HUES48 (cell line): ENCODE measurements around the gene GHR.
A peak's percentile ranks its signal among the peaks of the same experiment; 100 is the strongest.

Experiments
- H3K27ac ChIP-seq: one replicate; pipeline ENCODE4 v1.7.0; 2013; ENCODE audit warnings: low read depth, low read length, inconsistent platforms
- H3K27me3 ChIP-seq: 2 replicates; pipeline ENCODE4 v1.6.1; 2013; ENCODE audit warnings: mild to moderate bottlenecking, low read length; ENCODE audit not compliant: control insufficient read depth, insufficient read depth
- H3K36me3 ChIP-seq: 2 replicates; pipeline ENCODE4 v1.6.1; 2013; ENCODE audit warnings: low read length; ENCODE audit not compliant: control insufficient read depth, insufficient read depth
- H3K4me1 ChIP-seq: 2 replicates; pipeline ENCODE4 v1.6.1; 2013; ENCODE audit warnings: mild to moderate bottlenecking, low read length; ENCODE audit not compliant: control insufficient read depth, insufficient read depth
- H3K4me3 ChIP-seq: 2 replicates; pipeline ENCODE4 v1.5.1; 2013; ENCODE audit warnings: mild to moderate bottlenecking, low read depth, low read length
- H3K9ac ChIP-seq: 2 replicates; pipeline ENCODE4 v1.6.1; 2013; ENCODE audit warnings: mild to moderate bottlenecking, low read depth, low read length, moderate library complexity
- H3K9me3 ChIP-seq: 2 replicates; pipeline ENCODE4 v1.6.1; 2013; ENCODE audit warnings: low read length; ENCODE audit not compliant: control insufficient read depth, insufficient read depth

GHR gene

GRCh38 chr5:42496397-42497156 is 73.3 kb downstream of the GHR start:
- peak overlapping the region; percentile 32 for H3K27ac ChIP-seq
- H3K9me3 ChIP-seq, result no peaks in the 10 kb centered on the region
- no peak overlapping the region for H3K9ac ChIP-seq
- no peaks in the 10 kb centered on the region for H3K36me3 ChIP-seq
- no peaks in the 10 kb centered on the region for H3K27me3 ChIP-seq
- H3K4me3 ChIP-seq, result no peak overlapping the region
- H3K4me1 ChIP-seq, result peaks cover 30% of the 10 kb centered on the region

- no peaks in the 10 kb centered on the region for H3K36me3 ChIP-seq
- peaks cover 30% of the 10 kb centered on the region for H3K4me1 ChIP-seq
- peak overlapping the region; percentile 44 for H3K27ac ChIP-seq
- no peaks in the 10 kb centered on the region for H3K27me3 ChIP-seq
- H3K9ac ChIP-seq, result no peak overlapping the region
- H3K4me3 ChIP-seq, result peak overlapping the region; percentile 39; the same call in 1 of the 2 replicates
- no peaks in the 10 kb centered on the region for H3K9me3 ChIP-seq
These were observed 74.8 kb downstream of the GHR start for GRCh38 chr5:42498000-42498399.

GRCh38 chr5:42499016-42499415 is 75.8 kb downstream of the GHR start:
- H3K27ac ChIP-seq, result no peak overlapping the region
- no peaks in the 10 kb centered on the region for H3K9me3 ChIP-seq
- H3K27me3 ChIP-seq, result no peaks in the 10 kb centered on the region
- H3K4me3 ChIP-seq, result no peak overlapping the region
- no peak overlapping the region for H3K9ac ChIP-seq
- peaks cover 30% of the 10 kb centered on the region for H3K4me1 ChIP-seq
- no peaks in the 10 kb centered on the region for H3K36me3 ChIP-seq

GRCh38 chr5:42500003-42500599 is 76.9 kb downstream of the GHR start:
- Histone ChIP-seq H3K9ac (no peak overlapping the region), H3K9me3 (no peaks in the 10 kb centered on the region), H3K36me3 (no peaks in the 10 kb centered on the region), H3K27me3 (no peaks in the 10 kb centered on the region), H3K4me3 (no peak overlapping the region), H3K4me1 (peaks cover 30% of the 10 kb centered on the region), H3K27ac (no peak overlapping the region)

- Histone ChIP-seq H3K9ac (no peak overlapping the region), H3K4me3 (no peak overlapping the region), H3K9me3 (no peaks in the 10 kb centered on the region), H3K27ac (no peak overlapping the region), H3K4me1 (peaks cover 15% of the 10 kb centered on the region), H3K36me3 (no peaks in the 10 kb centered on the region), H3K27me3 (no peaks in the 10 kb centered on the region)
These were observed 79.6 kb downstream of the GHR start for GRCh38 chr5:42502613-42503470.

- Histone ChIP-seq H3K27me3 (no peaks in the 10 kb centered on the region), H3K36me3 (no peaks in the 10 kb centered on the region), H3K9me3 (no peaks in the 10 kb centered on the region), H3K9ac (no peak overlapping the region), H3K4me1 (peaks cover 9% of the 10 kb centered on the region; the same call in 1 of the 2 replicates), H3K4me3 (no peak overlapping the region), H3K27ac (peak overlapping the region; percentile 61)
These were observed 83.4 kb downstream of the GHR start for GRCh38 chr5:42506662-42507061.

GRCh38 chr5:42507451-42508097 is 84.3 kb downstream of the GHR start:
- H3K9me3 ChIP-seq, result no peaks in the 10 kb centered on the region
- no peak overlapping the region for H3K9ac ChIP-seq
- no peaks in the 10 kb centered on the region for H3K36me3 ChIP-seq
- H3K27me3 ChIP-seq, result no peaks in the 10 kb centered on the region
- no peak overlapping the region for H3K4me3 ChIP-seq
- H3K27ac ChIP-seq, result peak overlapping the region; percentile 61
- H3K4me1 ChIP-seq, result peaks cover 9% of the 10 kb centered on the region; the same call in 1 of the 2 replicates

GRCh38 chr5:42513246-42513645 is 90.0 kb downstream of the GHR start:
- Histone ChIP-seq H3K4me1 (peaks cover 15% of the 10 kb centered on the region), H3K36me3 (no peaks in the 10 kb centered on the region), H3K4me3 (no peak overlapping the region), H3K9ac (no peak overlapping the region), H3K9me3 (no peaks in the 10 kb centered on the region), H3K27me3 (no peaks in the 10 kb centered on the region), H3K27ac (no peak overlapping the region)

- no peak overlapping the region for H3K27ac ChIP-seq
- no peaks in the 10 kb centered on the region for H3K27me3 ChIP-seq
- H3K36me3 ChIP-seq, result no peaks in the 10 kb centered on the region
- peaks cover 15% of the 10 kb centered on the region for H3K4me1 ChIP-seq
- H3K9ac ChIP-seq, result no peak overlapping the region
- H3K9me3 ChIP-seq, result no peaks in the 10 kb centered on the region
- no peak overlapping the region for H3K4me3 ChIP-seq
These were observed 91.5 kb downstream of the GHR start for GRCh38 chr5:42514754-42515153.

- H3K4me1 ChIP-seq, result peaks cover 15% of the 10 kb centered on the region
- no peaks in the 10 kb centered on the region for H3K27me3 ChIP-seq
- no peaks in the 10 kb centered on the region for H3K9me3 ChIP-seq
- no peak overlapping the region for H3K4me3 ChIP-seq
- no peaks in the 10 kb centered on the region for H3K36me3 ChIP-seq
- H3K27ac ChIP-seq, result no peak overlapping the region
- H3K9ac ChIP-seq, result no peak overlapping the region
These were observed 92.3 kb downstream of the GHR start for GRCh38 chr5:42515504-42515903.
